ENCODE data around the gene RBKS.
A peak's percentile ranks its signal among the peaks of the same experiment; 100 is the strongest.

RBKS gene

DNA sequence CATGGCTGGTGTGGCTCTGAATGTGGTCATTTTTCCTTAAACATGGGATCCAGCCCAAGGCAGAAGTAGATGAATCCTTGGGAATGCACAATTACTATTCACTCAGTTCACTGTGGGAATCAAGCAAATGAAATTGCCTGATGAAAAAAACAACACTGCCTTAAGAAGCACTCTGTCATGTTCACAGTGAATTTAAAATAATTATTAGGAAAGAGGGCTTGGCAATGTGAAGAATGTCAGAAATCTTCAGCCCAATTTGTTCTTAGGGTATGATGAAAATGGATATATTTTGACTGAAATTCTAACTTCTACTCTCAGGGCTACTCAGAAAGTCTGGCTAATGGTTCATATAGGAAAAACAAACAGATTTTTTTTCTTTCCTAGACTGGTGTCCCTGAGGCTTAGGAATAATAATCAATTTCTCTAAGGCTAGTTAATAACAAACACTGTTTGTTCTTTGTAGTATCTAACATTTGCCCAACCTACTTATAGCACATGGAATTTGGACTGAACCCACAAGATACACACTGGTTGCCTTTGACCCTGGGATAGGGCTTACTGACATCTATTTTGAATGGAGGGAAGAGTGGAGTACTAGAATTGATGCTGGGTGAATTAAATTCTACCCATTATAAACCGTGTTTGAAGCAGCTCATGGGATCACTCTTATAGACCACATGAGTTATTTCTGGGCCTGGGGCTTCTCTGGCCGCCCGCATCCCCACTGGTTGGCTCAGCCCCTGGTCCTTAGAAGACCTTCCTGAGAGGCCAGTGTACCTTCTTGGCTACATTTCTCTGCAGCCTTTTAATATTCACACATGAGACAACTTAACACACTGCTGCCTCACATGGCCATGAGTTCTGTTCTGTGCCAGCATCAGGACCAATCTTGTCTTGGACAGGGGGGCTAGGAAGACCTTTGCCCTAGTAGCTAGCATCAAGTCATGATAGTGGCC is 127.0 kb downstream of the RBKS start:
- Histone ChIP-seq H3K9ac (ENCODE audit: low read length) (no peak overlapping the region), H2AK5ac (ENCODE audit: low read length) (no peak overlapping the region), H3K4me1 (ENCODE audit: control insufficient read depth in 1 of 2, insufficient read depth in 2 of 2, low read length in 2 of 2) (peaks cover 0 to 7% of the 10 kb centered on the region in 2 experiments), H2BK120ac (ENCODE audit: insufficient read depth, low read length, poor library complexity) (no peak overlapping the region), H3K27ac (ENCODE audit: low read depth, low read length) (no peak overlapping the region), H4K8ac (ENCODE audit: low read depth, low read length) (no peak overlapping the region), H3K27me3 (ENCODE audit: insufficient read depth, low read length) (no peaks in the 10 kb centered on the region), H3K23ac (ENCODE audit: low read length) (no peak overlapping the region), H3K79me1 (ENCODE audit: low read length) (no peaks in the 10 kb centered on the region), H4K91ac (ENCODE audit: low read depth, low read length) (no peak overlapping the region), H2AFZ (ENCODE audit: insufficient read depth, low read length, poor library complexity) (no peak overlapping the region), H3K9me3 (ENCODE audit: insufficient read depth, low read depth, low read length) (peaks cover 1% of the 10 kb centered on the region), H2BK5ac (ENCODE audit: low read depth, low read length, poor library complexity) (no peak overlapping the region), H3K18ac (ENCODE audit: low read length) (no peak overlapping the region), H2BK12ac (ENCODE audit: low read length) (no peak overlapping the region), H3K4ac (ENCODE audit: low read depth, low read length) (no peak overlapping the region), H3K14ac (ENCODE audit: low read length) (no peak overlapping the region), H3K36me3 (ENCODE audit: control insufficient read depth in 1 of 2, insufficient read depth in 2 of 2, low read length in 2 of 2) (no peaks in the 10 kb centered on the region), H3K4me3 (ENCODE audit: low read depth, low read length) (no peak overlapping the region), H3K4me2 (ENCODE audit: low read length) (no peak overlapping the region), H3K79me2 (ENCODE audit: control insufficient read depth, insufficient read depth, low read length, poor library complexity) (no peaks in the 10 kb centered on the region), H4K12ac (ENCODE audit: low read depth, low read length) (no peak overlapping the region)
- no CpG with 5 or more reads among the region's 3 CpGs for WGBS (ENCODE audit: extremely low coverage, insufficient coverage, insufficient read length)
- DNase-seq = no peak

DNA sequence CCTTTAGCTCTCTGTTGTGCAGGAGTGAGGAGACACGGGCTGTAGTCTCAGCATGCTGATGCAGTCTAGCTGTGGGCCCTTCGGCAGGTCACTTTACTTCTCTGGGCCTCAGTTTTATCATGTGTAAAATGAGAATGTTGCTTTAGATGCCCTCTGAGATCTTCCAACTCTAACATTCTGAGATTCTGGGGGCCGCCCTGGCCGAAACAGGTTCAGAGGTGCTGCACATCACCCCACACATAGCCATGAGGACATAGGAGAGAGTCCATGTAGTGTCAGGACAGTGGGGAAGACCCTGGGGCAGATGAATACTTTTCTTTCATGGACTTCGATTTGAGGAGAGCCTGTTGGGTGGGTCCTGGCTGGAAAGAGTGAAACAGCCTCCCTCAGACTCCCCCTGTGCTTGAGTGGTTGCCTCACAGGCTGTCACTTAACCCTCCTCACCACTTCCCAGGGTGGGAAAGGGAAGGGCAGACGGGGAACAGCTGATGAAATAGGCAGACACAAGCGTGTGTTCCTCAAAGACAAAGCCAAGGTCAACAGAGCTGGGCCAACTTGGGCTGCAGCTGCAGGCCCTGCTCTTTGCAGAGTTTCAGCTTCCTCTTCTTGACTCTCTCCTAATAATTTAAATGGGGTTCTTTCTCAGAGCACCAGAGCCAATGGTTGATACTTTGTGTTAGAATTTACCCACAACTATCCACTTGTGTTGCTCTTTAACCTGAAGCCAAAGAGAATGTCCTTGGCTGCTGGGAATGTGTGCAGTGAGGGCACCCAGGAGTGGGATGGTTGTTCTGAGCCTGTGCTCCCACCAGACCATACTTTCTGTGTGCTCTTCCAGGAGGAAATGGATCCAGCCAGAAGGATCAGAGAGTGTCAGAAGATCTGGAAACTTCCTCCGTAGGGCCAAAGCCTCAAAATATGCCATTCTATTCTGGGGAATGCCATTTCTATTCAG is 133.4 kb downstream of the RBKS start:
- no peak overlapping the region for H2BK12ac ChIP-seq (ENCODE audit: low read length)
- H3K4me1 ChIP-seq (ENCODE audit: control insufficient read depth in 1 of 2, insufficient read depth in 2 of 2, low read length in 2 of 2) = peaks cover 3 to 14% of the 10 kb centered on the region in 2 experiments
- no peak overlapping the region for H4K8ac ChIP-seq (ENCODE audit: low read depth, low read length)
- WGBS (ENCODE audit: extremely low coverage, insufficient coverage, insufficient read length) = no CpG with 5 or more reads among the region's 8 CpGs
- H3K4me3 ChIP-seq (ENCODE audit: low read depth, low read length) = no peak overlapping the region
- no peak overlapping the region for H2BK5ac ChIP-seq (ENCODE audit: low read depth, low read length, poor library complexity)
- H2BK120ac ChIP-seq (ENCODE audit: insufficient read depth, low read length, poor library complexity) = no peak overlapping the region
- H4K91ac ChIP-seq (ENCODE audit: low read depth, low read length) = no peak overlapping the region
- no peak overlapping the region for H4K12ac ChIP-seq (ENCODE audit: low read depth, low read length)
- H3K9me3 ChIP-seq (ENCODE audit: insufficient read depth, low read depth, low read length) = peaks cover 1% of the 10 kb centered on the region
- no peak overlapping the region for H3K4ac ChIP-seq (ENCODE audit: low read depth, low read length)
- no peak overlapping the region for H3K27ac ChIP-seq (ENCODE audit: low read depth, low read length)
- no peak overlapping the region for H3K9ac ChIP-seq (ENCODE audit: low read length)
- no peak overlapping the region for H2AFZ ChIP-seq (ENCODE audit: insufficient read depth, low read length, poor library complexity)
- H3K4me2 ChIP-seq (ENCODE audit: low read length) = no peak overlapping the region
- H3K14ac ChIP-seq (ENCODE audit: low read length) = no peak overlapping the region
- H3K79me2 ChIP-seq (ENCODE audit: control insufficient read depth, insufficient read depth, low read length, poor library complexity) = peaks cover 2% of the 10 kb centered on the region
- H3K23ac ChIP-seq (ENCODE audit: low read length) = no peak overlapping the region
- H3K27me3 ChIP-seq (ENCODE audit: insufficient read depth, low read length) = no peaks in the 10 kb centered on the region
- H3K36me3 ChIP-seq (ENCODE audit: control insufficient read depth in 1 of 2, insufficient read depth in 2 of 2, low read length in 2 of 2) = no peaks in the 10 kb centered on the region
- no peak for DNase-seq
- no peak overlapping the region for H3K18ac ChIP-seq (ENCODE audit: low read length)
- H3K79me1 ChIP-seq (ENCODE audit: low read length) = peaks cover 5% of the 10 kb centered on the region
- no peak overlapping the region for H2AK5ac ChIP-seq (ENCODE audit: low read length)

DNA sequence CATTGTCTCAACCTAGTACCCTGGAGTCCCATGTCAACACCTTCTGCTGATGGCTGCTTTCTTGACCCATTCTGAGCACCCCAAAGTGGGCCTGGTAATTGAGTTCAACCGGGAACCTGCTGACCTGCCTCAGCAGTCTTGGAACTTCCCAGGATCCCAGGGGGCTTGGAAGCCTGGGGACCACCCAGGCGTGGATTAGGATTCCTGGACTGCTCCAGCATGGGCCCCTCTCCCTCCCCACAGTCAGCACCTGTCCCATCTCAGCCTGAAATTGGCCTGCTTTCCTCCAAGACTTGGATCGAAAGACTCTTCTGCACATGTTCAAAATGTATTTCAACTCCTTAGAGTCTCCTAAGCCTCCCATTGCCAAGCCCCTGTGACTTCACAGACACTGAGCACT is 134.1 kb downstream of the RBKS start:
- Histone ChIP-seq H3K36me3 (ENCODE audit: control insufficient read depth in 1 of 2, insufficient read depth in 2 of 2, low read length in 2 of 2) (no peaks in the 10 kb centered on the region), H4K91ac (ENCODE audit: low read depth, low read length) (no peak overlapping the region), H4K12ac (ENCODE audit: low read depth, low read length) (no peak overlapping the region), H2BK5ac (ENCODE audit: low read depth, low read length, poor library complexity) (no peak overlapping the region), H3K27me3 (ENCODE audit: insufficient read depth, low read length) (no peaks in the 10 kb centered on the region), H3K4ac (ENCODE audit: low read depth, low read length) (no peak overlapping the region), H4K8ac (ENCODE audit: low read depth, low read length) (no peak overlapping the region), H3K23ac (ENCODE audit: low read length) (no peak overlapping the region), H3K14ac (ENCODE audit: low read length) (no peak overlapping the region), H2BK120ac (ENCODE audit: insufficient read depth, low read length, poor library complexity) (no peak overlapping the region), H3K4me1 (ENCODE audit: control insufficient read depth in 1 of 2, insufficient read depth in 2 of 2, low read length in 2 of 2) (peaks cover 3 to 11% of the 10 kb centered on the region in 2 experiments), H2BK12ac (ENCODE audit: low read length) (no peak overlapping the region), H3K79me1 (ENCODE audit: low read length) (peaks cover 5% of the 10 kb centered on the region), H3K79me2 (ENCODE audit: control insufficient read depth, insufficient read depth, low read length, poor library complexity) (peaks cover 2% of the 10 kb centered on the region), H3K9ac (ENCODE audit: low read length) (no peak overlapping the region), H3K27ac (ENCODE audit: low read depth, low read length) (no peak overlapping the region), H3K4me2 (ENCODE audit: low read length) (no peak overlapping the region), H3K4me3 (ENCODE audit: low read depth, low read length) (no peak overlapping the region), H3K9me3 (ENCODE audit: insufficient read depth, low read depth, low read length) (peaks cover 2% of the 10 kb centered on the region), H3K18ac (ENCODE audit: low read length) (no peak overlapping the region), H2AK5ac (ENCODE audit: low read length) (no peak overlapping the region), H2AFZ (ENCODE audit: insufficient read depth, low read length, poor library complexity) (no peak overlapping the region)
- no CpG with 5 or more reads among the region's 3 CpGs for WGBS (ENCODE audit: extremely low coverage, insufficient coverage, insufficient read length)
- DNase-seq = no peak

DNA sequence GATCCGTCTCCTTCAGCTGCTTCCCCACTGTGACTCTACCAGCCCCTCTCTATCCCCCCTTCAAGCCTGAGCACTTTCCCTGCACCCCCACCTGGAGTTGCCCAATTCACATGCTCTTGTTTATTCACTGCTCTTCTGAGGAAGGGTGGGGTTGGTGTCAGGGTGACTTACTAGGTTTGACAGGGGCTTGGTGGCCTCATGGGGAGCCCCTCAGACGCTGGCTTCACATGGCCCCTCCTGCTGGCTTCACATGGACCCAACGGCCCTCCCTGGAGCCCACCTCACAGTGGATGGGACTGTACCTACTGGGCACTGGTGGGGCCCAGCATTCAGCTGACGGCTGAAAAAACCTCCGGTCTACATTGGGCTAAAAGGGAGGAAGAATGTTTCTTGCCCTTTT is 135.4 kb downstream of the RBKS start:
- peak overlapping the region; percentile 40 for H3K14ac ChIP-seq (ENCODE audit: low read length)
- H3K9me3 ChIP-seq (ENCODE audit: insufficient read depth, low read depth, low read length) = peaks cover 2% of the 10 kb centered on the region
- WGBS (ENCODE audit: extremely low coverage, insufficient coverage, insufficient read length) = no CpG with 5 or more reads among the region's 5 CpGs

More for the DNA sequence above, 135.4 kb downstream of the RBKS start:
- no peaks in the 10 kb centered on the region for H3K27me3 ChIP-seq (ENCODE audit: insufficient read depth, low read length)
- H3K4me3 ChIP-seq (ENCODE audit: low read depth, low read length) = no peak overlapping the region
- H2AK5ac ChIP-seq (ENCODE audit: low read length) = no peak overlapping the region
- H3K9ac ChIP-seq (ENCODE audit: low read length) = no peak overlapping the region
- peak overlapping the region; percentile 42 for H4K91ac ChIP-seq (ENCODE audit: low read depth, low read length)
- peaks cover 2% of the 10 kb centered on the region for H3K79me2 ChIP-seq (ENCODE audit: control insufficient read depth, insufficient read depth, low read length, poor library complexity)
- no peaks in the 10 kb centered on the region for H3K36me3 ChIP-seq (ENCODE audit: control insufficient read depth in 1 of 2, insufficient read depth in 2 of 2, low read length in 2 of 2)
- H3K4me2 ChIP-seq (ENCODE audit: low read length) = no peak overlapping the region
- no peak overlapping the region for H2BK5ac ChIP-seq (ENCODE audit: low read depth, low read length, poor library complexity)
- H3K23ac ChIP-seq (ENCODE audit: low read length) = no peak overlapping the region
- peaks cover 3 to 11% of the 10 kb centered on the region in 2 experiments for H3K4me1 ChIP-seq (ENCODE audit: control insufficient read depth in 1 of 2, insufficient read depth in 2 of 2, low read length in 2 of 2)
- no peak overlapping the region for H2AFZ ChIP-seq (ENCODE audit: insufficient read depth, low read length, poor library complexity)
- H4K12ac ChIP-seq (ENCODE audit: low read depth, low read length) = no peak overlapping the region
- no peak overlapping the region for H4K8ac ChIP-seq (ENCODE audit: low read depth, low read length)
- H3K18ac ChIP-seq (ENCODE audit: low read length) = no peak overlapping the region
- no peak overlapping the region for H2BK120ac ChIP-seq (ENCODE audit: insufficient read depth, low read length, poor library complexity)
- H2BK12ac ChIP-seq (ENCODE audit: low read length) = peak overlapping the region; percentile 52
- DNase-seq = no peak
- peaks cover 5% of the 10 kb centered on the region for H3K79me1 ChIP-seq (ENCODE audit: low read length)
- no peak overlapping the region for H3K27ac ChIP-seq (ENCODE audit: low read depth, low read length)
- H3K4ac ChIP-seq (ENCODE audit: low read depth, low read length) = no peak overlapping the region

All from trophoblast cell (in vitro differentiated cells and primary cell).